ENCODE measurements around the gene TP63. TPM values are rescaled to one million over a fixed set of nuclear protein-coding genes. Genes with fewer than 3 reads are reported as not detected.

TP63 gene
- total and polyA plus RNA-seq, 2 experiments from 2014 or later: not detected

DNA sequence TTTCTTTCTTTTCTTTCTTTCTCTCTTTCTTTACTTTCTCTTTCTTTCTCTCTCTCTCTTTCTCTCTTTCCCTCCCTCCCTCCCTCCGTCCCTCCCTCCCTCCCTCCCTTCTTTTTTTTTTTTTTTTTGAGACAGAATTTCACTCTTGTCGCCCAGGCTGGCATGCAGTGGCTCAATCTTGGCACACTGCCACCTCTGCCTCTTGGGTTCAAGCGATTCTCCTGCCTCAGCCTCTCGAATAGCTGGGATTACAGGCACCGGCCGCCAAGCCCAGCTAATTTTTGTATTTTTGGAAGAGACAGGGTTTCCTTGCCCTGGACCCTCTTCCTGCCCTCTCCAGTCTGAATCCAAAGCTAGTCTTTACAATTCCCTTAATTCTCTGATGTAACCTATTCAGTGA lies 102.9 kb downstream of the TP63 start:
- Histone ChIP-seq H2AFZ (no peak overlapping the region), H3K27me3 (ENCODE audit: insufficient read depth) (no peaks in the 10 kb centered on the region), H3K79me2 (replicated peaks; ENCODE audit: insufficient read depth) (no peaks in the 10 kb centered on the region), H3K9me2 (ENCODE audit: insufficient read depth) (no peaks in the 10 kb centered on the region), H3K4me1 (ENCODE audit: insufficient read depth) (peaks cover under 1% of the 10 kb centered on the region; the same call in 1 of the 2 replicates), H3K36me3 (ENCODE audit: insufficient read depth) (no peaks in the 10 kb centered on the region), H3K27ac (ENCODE audit: low read depth) (no peak overlapping the region), H3K4me3 (no peak overlapping the region), H4K20me1 (replicated peaks; ENCODE audit: insufficient read depth) (no peaks in the 10 kb centered on the region), H3K4me2 (no peak overlapping the region), H3F3A (replicated peaks; ENCODE audit: low read depth) (no peaks in the 10 kb centered on the region)
- Mint-ChIP-seq H3K9me3 (no peaks in the 10 kb centered on the region), H3K36me3 (ENCODE audit: low read depth) (no peaks in the 10 kb centered on the region), H3K27me3 (ENCODE audit: insufficient read depth, low read depth, poor library complexity) (peaks cover 5% of the 10 kb centered on the region), H3K4me1 (peaks cover 4% of the 10 kb centered on the region; the same call in 2 of the 3 replicates), H3K4me3 (no peak overlapping the region), H3K27ac (no peak overlapping the region)
- no peak for ATAC-seq
- no peak for DNase-seq (ENCODE audit: low spot score)
- no peak for TF ChIP-seq ZNF331 (CRISPR knock-in tag; IDR thresholded peaks at IDR 0.05; ENCODE audit: low read depth)
- TF ChIP-seq, protein P1, sequence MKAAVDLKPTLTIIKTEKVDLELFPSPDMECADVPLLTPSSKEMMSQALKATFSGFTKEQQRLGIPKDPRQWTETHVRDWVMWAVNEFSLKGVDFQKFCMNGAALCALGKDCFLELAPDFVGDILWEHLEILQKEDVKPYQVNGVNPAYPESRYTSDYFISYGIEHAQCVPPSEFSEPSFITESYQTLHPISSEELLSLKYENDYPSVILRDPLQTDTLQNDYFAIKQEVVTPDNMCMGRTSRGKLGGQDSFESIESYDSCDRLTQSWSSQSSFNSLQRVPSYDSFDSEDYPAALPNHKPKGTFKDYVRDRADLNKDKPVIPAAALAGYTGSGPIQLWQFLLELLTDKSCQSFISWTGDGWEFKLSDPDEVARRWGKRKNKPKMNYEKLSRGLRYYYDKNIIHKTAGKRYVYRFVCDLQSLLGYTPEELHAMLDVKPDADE (IDR thresholded peaks at IDR 0.05): no peak
- no peak for TF ChIP-seq STAT1 (IDR thresholded peaks at IDR 0.05; ENCODE audit: unreplicated experiment)
- no peak for TF ChIP-seq NANOG (IDR thresholded peaks at IDR 0.05; ENCODE audit: borderline replicate concordance)
- no peak for TF ChIP-seq EZH2phosphoT487 (IDR thresholded peaks at IDR 0.05; ENCODE audit: unreplicated experiment)
- TF ChIP-seq, protein P2, sequence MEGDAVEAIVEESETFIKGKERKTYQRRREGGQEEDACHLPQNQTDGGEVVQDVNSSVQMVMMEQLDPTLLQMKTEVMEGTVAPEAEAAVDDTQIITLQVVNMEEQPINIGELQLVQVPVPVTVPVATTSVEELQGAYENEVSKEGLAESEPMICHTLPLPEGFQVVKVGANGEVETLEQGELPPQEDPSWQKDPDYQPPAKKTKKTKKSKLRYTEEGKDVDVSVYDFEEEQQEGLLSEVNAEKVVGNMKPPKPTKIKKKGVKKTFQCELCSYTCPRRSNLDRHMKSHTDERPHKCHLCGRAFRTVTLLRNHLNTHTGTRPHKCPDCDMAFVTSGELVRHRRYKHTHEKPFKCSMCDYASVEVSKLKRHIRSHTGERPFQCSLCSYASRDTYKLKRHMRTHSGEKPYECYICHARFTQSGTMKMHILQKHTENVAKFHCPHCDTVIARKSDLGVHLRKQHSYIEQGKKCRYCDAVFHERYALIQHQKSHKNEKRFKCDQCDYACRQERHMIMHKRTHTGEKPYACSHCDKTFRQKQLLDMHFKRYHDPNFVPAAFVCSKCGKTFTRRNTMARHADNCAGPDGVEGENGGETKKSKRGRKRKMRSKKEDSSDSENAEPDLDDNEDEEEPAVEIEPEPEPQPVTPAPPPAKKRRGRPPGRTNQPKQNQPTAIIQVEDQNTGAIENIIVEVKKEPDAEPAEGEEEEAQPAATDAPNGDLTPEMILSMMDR (conservative IDR thresholded peaks at IDR 0.05; ENCODE audit: low read depth in 2 of 2): no peak
- TF ChIP-seq EZH2 (IDR thresholded peaks at IDR 0.05; ENCODE audit: low read depth, unreplicated experiment): no peak
- TF ChIP-seq POLR2AphosphoS5 (IDR thresholded peaks at IDR 0.05; ENCODE audit: low read depth): no peak
- TF ChIP-seq, protein P3, sequence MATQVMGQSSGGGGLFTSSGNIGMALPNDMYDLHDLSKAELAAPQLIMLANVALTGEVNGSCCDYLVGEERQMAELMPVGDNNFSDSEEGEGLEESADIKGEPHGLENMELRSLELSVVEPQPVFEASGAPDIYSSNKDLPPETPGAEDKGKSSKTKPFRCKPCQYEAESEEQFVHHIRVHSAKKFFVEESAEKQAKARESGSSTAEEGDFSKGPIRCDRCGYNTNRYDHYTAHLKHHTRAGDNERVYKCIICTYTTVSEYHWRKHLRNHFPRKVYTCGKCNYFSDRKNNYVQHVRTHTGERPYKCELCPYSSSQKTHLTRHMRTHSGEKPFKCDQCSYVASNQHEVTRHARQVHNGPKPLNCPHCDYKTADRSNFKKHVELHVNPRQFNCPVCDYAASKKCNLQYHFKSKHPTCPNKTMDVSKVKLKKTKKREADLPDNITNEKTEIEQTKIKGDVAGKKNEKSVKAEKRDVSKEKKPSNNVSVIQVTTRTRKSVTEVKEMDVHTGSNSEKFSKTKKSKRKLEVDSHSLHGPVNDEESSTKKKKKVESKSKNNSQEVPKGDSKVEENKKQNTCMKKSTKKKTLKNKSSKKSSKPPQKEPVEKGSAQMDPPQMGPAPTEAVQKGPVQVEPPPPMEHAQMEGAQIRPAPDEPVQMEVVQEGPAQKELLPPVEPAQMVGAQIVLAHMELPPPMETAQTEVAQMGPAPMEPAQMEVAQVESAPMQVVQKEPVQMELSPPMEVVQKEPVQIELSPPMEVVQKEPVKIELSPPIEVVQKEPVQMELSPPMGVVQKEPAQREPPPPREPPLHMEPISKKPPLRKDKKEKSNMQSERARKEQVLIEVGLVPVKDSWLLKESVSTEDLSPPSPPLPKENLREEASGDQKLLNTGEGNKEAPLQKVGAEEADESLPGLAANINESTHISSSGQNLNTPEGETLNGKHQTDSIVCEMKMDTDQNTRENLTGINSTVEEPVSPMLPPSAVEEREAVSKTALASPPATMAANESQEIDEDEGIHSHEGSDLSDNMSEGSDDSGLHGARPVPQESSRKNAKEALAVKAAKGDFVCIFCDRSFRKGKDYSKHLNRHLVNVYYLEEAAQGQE (IDR thresholded peaks at IDR 0.05; ENCODE audit: unreplicated experiment): no peak
- TF ChIP-seq, protein P4, sequence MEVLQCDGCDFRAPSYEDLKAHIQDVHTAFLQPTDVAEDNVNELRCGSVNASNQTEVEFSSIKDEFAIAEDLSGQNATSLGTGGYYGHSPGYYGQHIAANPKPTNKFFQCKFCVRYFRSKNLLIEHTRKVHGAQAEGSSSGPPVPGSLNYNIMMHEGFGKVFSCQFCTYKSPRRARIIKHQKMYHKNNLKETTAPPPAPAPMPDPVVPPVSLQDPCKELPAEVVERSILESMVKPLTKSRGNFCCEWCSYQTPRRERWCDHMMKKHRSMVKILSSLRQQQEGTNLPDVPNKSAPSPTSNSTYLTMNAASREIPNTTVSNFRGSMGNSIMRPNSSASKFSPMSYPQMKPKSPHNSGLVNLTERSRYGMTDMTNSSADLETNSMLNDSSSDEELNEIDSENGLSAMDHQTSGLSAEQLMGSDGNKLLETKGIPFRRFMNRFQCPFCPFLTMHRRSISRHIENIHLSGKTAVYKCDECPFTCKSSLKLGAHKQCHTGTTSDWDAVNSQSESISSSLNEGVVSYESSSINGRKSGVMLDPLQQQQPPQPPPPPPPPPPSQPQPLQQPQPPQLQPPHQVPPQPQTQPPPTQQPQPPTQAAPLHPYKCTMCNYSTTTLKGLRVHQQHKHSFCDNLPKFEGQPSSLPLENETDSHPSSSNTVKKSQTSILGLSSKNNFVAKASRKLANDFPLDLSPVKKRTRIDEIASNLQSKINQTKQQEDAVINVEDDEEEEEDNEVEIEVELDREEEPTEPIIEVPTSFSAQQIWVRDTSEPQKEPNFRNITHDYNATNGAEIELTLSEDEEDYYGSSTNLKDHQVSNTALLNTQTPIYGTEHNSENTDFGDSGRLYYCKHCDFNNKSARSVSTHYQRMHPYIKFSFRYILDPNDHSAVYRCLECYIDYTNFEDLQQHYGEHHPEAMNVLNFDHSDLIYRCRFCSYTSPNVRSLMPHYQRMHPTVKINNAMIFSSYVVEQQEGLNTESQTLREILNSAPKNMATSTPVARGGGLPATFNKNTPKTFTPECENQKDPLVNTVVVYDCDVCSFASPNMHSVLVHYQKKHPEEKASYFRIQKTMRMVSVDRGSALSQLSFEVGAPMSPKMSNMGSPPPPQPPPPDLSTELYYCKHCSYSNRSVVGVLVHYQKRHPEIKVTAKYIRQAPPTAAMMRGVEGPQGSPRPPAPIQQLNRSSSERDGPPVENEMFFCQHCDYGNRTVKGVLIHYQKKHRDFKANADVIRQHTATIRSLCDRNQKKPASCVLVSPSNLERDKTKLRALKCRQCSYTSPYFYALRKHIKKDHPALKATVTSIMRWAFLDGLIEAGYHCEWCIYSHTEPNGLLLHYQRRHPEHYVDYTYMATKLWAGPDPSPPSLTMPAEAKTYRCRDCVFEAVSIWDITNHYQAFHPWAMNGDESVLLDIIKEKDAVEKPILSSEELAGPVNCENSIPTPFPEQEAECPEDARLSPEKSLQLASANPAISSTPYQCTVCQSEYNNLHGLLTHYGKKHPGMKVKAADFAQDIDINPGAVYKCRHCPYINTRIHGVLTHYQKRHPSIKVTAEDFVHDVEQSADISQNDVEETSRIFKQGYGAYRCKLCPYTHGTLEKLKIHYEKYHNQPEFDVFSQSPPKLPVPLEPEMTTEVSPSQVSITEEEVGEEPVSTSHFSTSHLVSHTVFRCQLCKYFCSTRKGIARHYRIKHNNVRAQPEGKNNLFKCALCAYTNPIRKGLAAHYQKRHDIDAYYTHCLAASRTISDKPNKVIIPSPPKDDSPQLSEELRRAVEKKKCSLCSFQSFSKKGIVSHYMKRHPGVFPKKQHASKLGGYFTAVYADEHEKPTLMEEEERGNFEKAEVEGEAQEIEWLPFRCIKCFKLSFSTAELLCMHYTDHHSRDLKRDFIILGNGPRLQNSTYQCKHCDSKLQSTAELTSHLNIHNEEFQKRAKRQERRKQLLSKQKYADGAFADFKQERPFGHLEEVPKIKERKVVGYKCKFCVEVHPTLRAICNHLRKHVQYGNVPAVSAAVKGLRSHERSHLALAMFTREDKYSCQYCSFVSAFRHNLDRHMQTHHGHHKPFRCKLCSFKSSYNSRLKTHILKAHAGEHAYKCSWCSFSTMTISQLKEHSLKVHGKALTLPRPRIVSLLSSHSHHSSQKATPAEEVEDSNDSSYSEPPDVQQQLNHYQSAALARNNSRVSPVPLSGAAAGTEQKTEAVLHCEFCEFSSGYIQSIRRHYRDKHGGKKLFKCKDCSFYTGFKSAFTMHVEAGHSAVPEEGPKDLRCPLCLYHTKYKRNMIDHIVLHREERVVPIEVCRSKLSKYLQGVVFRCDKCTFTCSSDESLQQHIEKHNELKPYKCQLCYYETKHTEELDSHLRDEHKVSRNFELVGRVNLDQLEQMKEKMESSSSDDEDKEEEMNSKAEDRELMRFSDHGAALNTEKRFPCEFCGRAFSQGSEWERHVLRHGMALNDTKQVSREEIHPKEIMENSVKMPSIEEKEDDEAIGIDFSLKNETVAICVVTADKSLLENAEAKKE (CRISPR knock-in tag; IDR thresholded peaks at IDR 0.05): no peak
- TF ChIP-seq ZNF114 (CRISPR knock-in tag; IDR thresholded peaks at IDR 0.05): no peak
- no peak for TF ChIP-seq CREB1 (CRISPR knock-in tag; IDR thresholded peaks at IDR 0.05; ENCODE audit: low read depth)
- TF ChIP-seq JUNB (IDR thresholded peaks at IDR 0.05; ENCODE audit: unreplicated experiment): no peak

All from GM23338 (cell line).